GM18861 (cell line): ENCODE data around the gene PSD2.

ENCODE experiments used
- ATAC-seq: cut with Tn5 transposase; IDR thresholded peaks from one replicate; pipeline ENCODE4 v1.9.1; 2021; ENCODE audit not compliant: unreplicated experiment

PSD2 gene

GRCh38 chr5:139854029-139854605 lies 58.5 kb downstream of the PSD2 start:
- no peak for ATAC-seq

- ATAC-seq: no peak
Observed at GRCh38 chr5:139854953-139855352, 59.3 kb downstream of the PSD2 start.

GRCh38 chr5:139855451-139855850 lies 59.8 kb downstream of the PSD2 start:
- no peak for ATAC-seq

- no peak for ATAC-seq
Observed at GRCh38 chr5:139855946-139856540, 60.4 kb downstream of the PSD2 start.

GRCh38 chr5:139856714-139857113 lies 61.1 kb downstream of the PSD2 start:
- ATAC-seq: no peak

GRCh38 chr5:139859013-139859412 lies 63.4 kb downstream of the PSD2 start:
- ATAC-seq: no peak

GRCh38 chr5:139861021-139861888 lies 65.6 kb downstream of the PSD2 start:
- ATAC-seq: no peak

GRCh38 chr5:139861889-139862207 lies 66.2 kb downstream of the PSD2 start:
- no peak for ATAC-seq

- peak; percentile 50 for ATAC-seq
Observed at GRCh38 chr5:139862313-139862712, 66.7 kb downstream of the PSD2 start.

GRCh38 chr5:139862803-139863202 lies 67.2 kb downstream of the PSD2 start:
- no peak for ATAC-seq

- ATAC-seq: no peak
Observed at GRCh38 chr5:139863361-139863760, 67.8 kb downstream of the PSD2 start.

GRCh38 chr5:139863855-139864558 lies 68.4 kb downstream of the PSD2 start:
- ATAC-seq: no peak

- ATAC-seq: no peak
Observed at GRCh38 chr5:139864716-139865483, 69.3 kb downstream of the PSD2 start.

- no peak for ATAC-seq
Observed at GRCh38 chr5:139867109-139867508, 71.5 kb downstream of the PSD2 start.

- no peak for ATAC-seq
Observed at GRCh38 chr5:139867581-139867980, 72.0 kb downstream of the PSD2 start.

GRCh38 chr5:139869042-139869790 lies 73.6 kb downstream of the PSD2 start:
- ATAC-seq: no peak

GRCh38 chr5:139870677-139871076 lies 75.1 kb downstream of the PSD2 start:
- no peak for ATAC-seq

- no peak for ATAC-seq
Observed at GRCh38 chr5:139871614-139872013, 76.0 kb downstream of the PSD2 start.

- no peak for ATAC-seq
Observed at GRCh38 chr5:139872052-139872766, 76.6 kb downstream of the PSD2 start.
